Pancreas (tissue), 10 donors: Measurements from ENCODE around the gene DIP2C. TPM values are rescaled to one million over a fixed set of nuclear protein-coding genes. Genes with fewer than 3 reads are reported as not detected.

Experiments
- ATAC-seq, 4 donors: fragments of 200-7000 bp; cut with Tn5 transposase; one replicate each; pipeline versions ENCODE4 v1.8.0 to v1.9.1; 2020; ENCODE audit warnings: mild to moderate bottlenecking in 4 of 4, moderate library complexity in 4 of 4
- DNase-seq, 6 donors: peaks; one replicate each; pipeline ENCODE4 v3.0.0-alpha.2; 2020
- FAIRE-seq: peaks from 2 replicates; lab custom pipeline; 2012; peaks lifted over from hg19 to GRCh38; lab: Jason Lieb, UNC
- H3K27ac ChIP-seq, 4 donors: fragments of 200-600 bp; sonication (generic); 1 replicate in 3 of 4; 2 replicates in 1 of 4; pipeline versions ENCODE4 v1.5.0 to v1.8.0; 2020
- H3K27me3 ChIP-seq, 4 donors: fragments of 200-600 bp; one replicate each; pipeline ENCODE4 v1.8.0; 2021
- H3K36me3 ChIP-seq, 3 donors: fragments of 200-600 bp; sonication (generic) in 1 of 3; one replicate each; pipeline versions ENCODE4 v1.5.0 to v1.8.0; 2020 to 2021
- H3K4me1 ChIP-seq, 3 donors: fragments of 200-600 bp; one replicate each; pipeline ENCODE4 v1.8.0; 2021
- H3K4me3 ChIP-seq, 4 donors: fragments of 200-600 bp; sonication (generic) in 2 of 4; one replicate each; pipeline versions ENCODE4 v1.5.0 to v1.8.0; 2020 to 2021
- H3K9me3 ChIP-seq, 4 donors: fragments of 200-600 bp; one replicate each; pipeline ENCODE4 v1.8.0; 2021
- CTCF ChIP-seq, 4 donors: fragments of 200-600 bp; sonication (generic) in 3 of 4; IDR thresholded peaks; one replicate each; pipeline versions ENCODE4 v1.5.0 to v1.8.0; 2021; ENCODE audit warnings: antibody characterized with exemption in 4 of 4
- WGBS, 2 donors: extraction: QIAGEN DNeasy Blood & Tissue Kit; methylation state at CpG; one replicate each; pipeline ENCODE4 v1.1.7; 2013; 5-methylcytosine and 5-hydroxymethylcytosine counted together
- intact Hi-C, 3 donors: fragments of 100-400 bp; cut with DNase I; formaldehyde crosslinking; loops; one replicate each; pipeline versions ENCODE4 v1.11.1 to v1.14.2; 2022
- polyA plus RNA-seq, 2 donors: library from polyadenylated mRNA; stranded (reverse); fragments of 200-250 nt; gene quantifications; one replicate each; pipeline ENCODE4 v1.2.3, GENCODE V29; 2013
- total RNA-seq, 6 donors: library from RNA; stranded (reverse); fragmentation: NEBNext Ultra II Directional in 4 of 6; extraction: Animal tissue kit (Norgen Biotek cat#: 25700) in 4 of 6; gene quantifications; one replicate each; pipeline versions ENCODE4 v1.2.1 to v1.2.4, GENCODE V29; 2021 to 2023
- donor health status: healthy with polysubstance abuse.
- donor health status: DM: no; HTN: no; CAD: no; lungs with moderate emphysema.
- donor health status: DM: no; HTN: no; CAD: no.
- donor health status: control.
- donor health status: control.
- donor health status: Bipolar disorder and iron deficiency.
- donor health status: DM: yes; HTN: yes; CAD: no.
- donor health status: DM: no; HTN: no; CAD: no.
- donor health status: DM: no; HTN: no; CAD: no.
- donor health status: DM: yes; HTN: yes; CAD: no.

The DIP2C gene
- total and polyA plus RNA-seq, 8 donors: 4.3 to 11.8 (median 7.3) TPM

GRCh38 chr10:320771-321170 is 368.7 kb downstream of the DIP2C start:
- FAIRE-seq: no peak
- 91 to 92% methylated on average over 10 of the region's 10 CpGs for WGBS, 2 donors
- no peak for ATAC-seq
- intact Hi-C loops: no loop called here
- TF ChIP-seq CTCF (IDR thresholded peaks at IDR 0.05): no peak
- Histone ChIP-seq H3K9me3 (no peaks in the 10 kb centered on the region), H3K36me3 (peaks cover 0 to 18% (median 0%) of the 10 kb centered on the region in 3 donors), H3K27me3 (no peaks in the 10 kb centered on the region), H3K4me3 (no peak overlapping the region), H3K4me1 (no peaks in the 10 kb centered on the region), H3K27ac (no peak overlapping the region)
- DNase-seq: no peak

GRCh38 chr10:317926-318325 is 371.5 kb downstream of the DIP2C start:
- 96 to 97% methylated on average over 12 of the region's 12 CpGs for WGBS, 2 donors
- no peaks in the 10 kb centered on the region for H3K9me3 ChIP-seq
- H3K27me3 ChIP-seq: no peaks in the 10 kb centered on the region
- DNase-seq (no peak), FAIRE-seq (no peak), ATAC-seq (no peak)
- no peak overlapping the region for H3K4me3 ChIP-seq
- H3K4me1 ChIP-seq: no peaks in the 10 kb centered on the region
- intact Hi-C loops: no loop called here
- peaks cover 0 to 10% (median 0%) of the 10 kb centered on the region in 3 donors for H3K36me3 ChIP-seq
- H3K27ac ChIP-seq: no peak overlapping the region
- no peak for TF ChIP-seq CTCF (IDR thresholded peaks at IDR 0.05)

GRCh38 chr10:317271-317769 is 372.1 kb downstream of the DIP2C start:
- H3K36me3 ChIP-seq: peaks cover 0 to 10% (median 0%) of the 10 kb centered on the region in 3 donors
- H3K4me3 ChIP-seq: no peak overlapping the region
- no peak overlapping the region for H3K27ac ChIP-seq
- no peaks in the 10 kb centered on the region for H3K9me3 ChIP-seq
- H3K27me3 ChIP-seq: no peaks in the 10 kb centered on the region
- FAIRE-seq (no peak), ATAC-seq (peak in 2 of 4 donors; percentile 14 to 45), DNase-seq (no peak)
- TF ChIP-seq CTCF (IDR thresholded peaks at IDR 0.05): no peak
- no peaks in the 10 kb centered on the region for H3K4me1 ChIP-seq
- WGBS, 2 donors: 81 to 83% methylated on average over 11 of the region's 11 CpGs
- intact Hi-C loops: no loop called here

GRCh38 chr10:316390-316789 is 373.1 kb downstream of the DIP2C start:
- DNase-seq (no peak), ATAC-seq (no peak), FAIRE-seq (no peak)
- Histone ChIP-seq H3K36me3 (peaks cover 0 to 10% (median 0%) of the 10 kb centered on the region in 3 donors), H3K27me3 (no peaks in the 10 kb centered on the region), H3K4me3 (no peak overlapping the region), H3K9me3 (no peaks in the 10 kb centered on the region), H3K4me1 (peaks cover 0 to 3% (median 0%) of the 10 kb centered on the region in 3 donors), H3K27ac (no peak overlapping the region)
- no peak for TF ChIP-seq CTCF (IDR thresholded peaks at IDR 0.05)
- intact Hi-C loops: no loop called here
- whole genome bisulfite sequencing, 2 donors: 91 to 95% methylated on average over 6 of the region's 6 CpGs

GRCh38 chr10:314871-315270 is 374.6 kb downstream of the DIP2C start:
- no peak overlapping the region for H3K4me3 ChIP-seq
- no peak for FAIRE-seq
- no peaks in the 10 kb centered on the region for H3K9me3 ChIP-seq
- H3K4me1 ChIP-seq: peaks cover 0 to 4% (median 0%) of the 10 kb centered on the region in 3 donors
- H3K36me3 ChIP-seq: peaks cover 0 to 10% (median 0%) of the 10 kb centered on the region in 3 donors
- no peak for TF ChIP-seq CTCF (IDR thresholded peaks at IDR 0.05)
- DNase-seq: no peak
- ATAC-seq: no peak
- H3K27ac ChIP-seq: no peak overlapping the region
- intact Hi-C loops: no loop called here
- H3K27me3 ChIP-seq: no peaks in the 10 kb centered on the region
- 88 to 96% methylated on average over 4 of the region's 4 CpGs for WGBS, 2 donors
